Activated CD4-positive, alpha-beta T cell treated with anti-CD3 and anti-CD28 coated beads for 36 hours (primary cell): ENCODE results near the gene SDHAF1. TPM values are rescaled to one million over a fixed set of nuclear protein-coding genes. Genes with fewer than 3 reads are reported as not detected.
"Not testable (repeated sequence)": the region's sequence is repeated elsewhere in the genome, so short reads cannot be mapped to it uniquely, and the experiment has no call there.

ENCODE experiments used
- ATAC-seq: fragments of 200-7000 bp; cut with Tn5 transposase; one replicate; pipeline ENCODE4 v1.10.0; 2021; ENCODE audit warnings: mild to moderate bottlenecking, moderate library complexity
- CTCF ChIA-PET: fragments of 350-600 bp; sonication (Branson Sonifier 250); formaldehyde crosslinking; loops from one replicate; lab custom pipeline; 2021; ENCODE audit warnings: antibody characterized with exemption; lab: Charles Lee
- POLR2A ChIA-PET: fragments of 350-600 bp; sonication (Branson Sonifier 250); formaldehyde crosslinking; loops from one replicate; lab custom pipeline; 2021; ENCODE audit warnings: antibody characterized with exemption, inconsistent platforms; lab: Charles Lee
- DNase-seq: peaks from one replicate; pipeline ENCODE4 v3.0.0-alpha.2; 2020
- H3K27ac Mint-ChIP-seq: one replicate; pipeline ENCODE4 v1.8.0; 2021; ENCODE audit warnings: mixed read lengths
- H3K27me3 Mint-ChIP-seq: one replicate; pipeline ENCODE4 v1.8.0; 2021; ENCODE audit warnings: mixed read lengths
- H3K36me3 Mint-ChIP-seq: one replicate; pipeline ENCODE4 v1.8.0; 2021; ENCODE audit warnings: low read depth, mixed read lengths
- H3K4me1 Mint-ChIP-seq: one replicate; pipeline ENCODE4 v1.8.0; 2021; ENCODE audit warnings: mixed read lengths
- H3K4me3 Mint-ChIP-seq: one replicate; pipeline ENCODE4 v1.8.0; 2021; ENCODE audit warnings: mild to moderate bottlenecking, moderate library complexity, mixed read lengths
- H3K9me3 Mint-ChIP-seq: one replicate; pipeline ENCODE4 v1.8.0; 2021; ENCODE audit warnings: low read depth, mixed read lengths
- intact Hi-C, 2 experiments: fragments of 100-400 bp; cut with DNase I in 1 of 2; cut with micrococcal nuclease in 1 of 2; formaldehyde crosslinking; loops; one replicate each; pipeline versions ENCODE4 v1.14.2 to v1.15.1; 2022 to 2024; cut with DNase I, micrococcal nuclease
- total RNA-seq, 2 experiments: library from RNA; stranded (reverse); gene quantifications; one replicate each; pipeline ENCODE4 v1.2.3, GENCODE V29; 2021

SDHAF1 gene
- total RNA-seq, 2 experiments from 2014 or later: 16.0 to 19.2 TPM

DNA sequence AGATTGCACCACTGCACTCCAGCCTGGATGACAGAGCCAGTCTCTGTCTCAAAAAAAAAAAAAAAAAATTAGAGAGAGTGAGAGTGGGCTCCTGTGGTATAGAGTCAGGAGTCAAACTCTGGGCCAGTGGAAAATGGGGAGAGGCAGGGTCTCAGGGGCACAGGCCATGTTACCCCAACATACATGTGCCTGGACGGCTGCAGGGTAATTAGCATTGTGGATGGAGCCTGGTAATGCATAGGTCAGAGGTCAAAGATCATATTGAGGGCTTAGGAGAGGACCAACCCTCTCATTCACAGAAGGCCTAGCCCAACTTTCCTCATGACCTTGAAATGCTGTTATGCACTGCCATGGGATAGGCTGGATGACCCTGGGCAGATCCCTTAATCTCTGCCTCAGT lies 30.6 kb downstream of the SDHAF1 start:
- no peak overlapping the region for H3K27ac Mint-ChIP-seq
- CTCF ChIA-PET: interaction anchor here (0.7 kb wide), 1 partner anchor 29 kb away, joined by 4 read pairs; no protein-coding TSS in a partner anchor
- H3K4me1 Mint-ChIP-seq: no peaks in the 10 kb centered on the region

GRCh38 chr19:36026091-36026876 lies 31.3 kb downstream of the SDHAF1 start:
- Mint-ChIP-seq H3K9me3 (no peaks in the 10 kb centered on the region), H3K4me1 (no peaks in the 10 kb centered on the region), H3K27ac (no peak overlapping the region), H3K36me3 (peaks cover 26% of the 10 kb centered on the region), H3K27me3 (no peaks in the 10 kb centered on the region), H3K4me3 (no peak overlapping the region)
- CTCF ChIA-PET: interaction anchor here (0.7 kb wide), 1 partner anchor 28 kb away, joined by 4 read pairs; no protein-coding TSS in a partner anchor
- no peak for ATAC-seq
- DNase-seq: no peak
- POLR2A ChIA-PET: no interaction called here
- intact Hi-C loops: no loop called here

More for the DNA sequence above, 30.6 kb downstream of the SDHAF1 start:
- Mint-ChIP-seq H3K27me3 (no peaks in the 10 kb centered on the region), H3K4me3 (no peak overlapping the region), H3K36me3 (peaks cover 30% of the 10 kb centered on the region), H3K9me3 (no peaks in the 10 kb centered on the region)
- POLR2A ChIA-PET: no interaction called here
- intact Hi-C loops: no loop called here
- DNase-seq (no peak), ATAC-seq (no peak)

- intact Hi-C loops: no loop called here
- no peak for ATAC-seq
- no peak for DNase-seq
- Mint-ChIP-seq H3K36me3 (peaks cover 25% of the 10 kb centered on the region), H3K4me3 (no peak overlapping the region), H3K27me3 (no peaks in the 10 kb centered on the region), H3K9me3 (no peaks in the 10 kb centered on the region), H3K4me1 (peaks cover 5% of the 10 kb centered on the region), H3K27ac (no peak overlapping the region)
- ChIA-PET POLR2A (no interaction called here), CTCF (no interaction called here)
Observed at GRCh38 chr19:36027696-36028095, 32.7 kb downstream of the SDHAF1 start.

DNA sequence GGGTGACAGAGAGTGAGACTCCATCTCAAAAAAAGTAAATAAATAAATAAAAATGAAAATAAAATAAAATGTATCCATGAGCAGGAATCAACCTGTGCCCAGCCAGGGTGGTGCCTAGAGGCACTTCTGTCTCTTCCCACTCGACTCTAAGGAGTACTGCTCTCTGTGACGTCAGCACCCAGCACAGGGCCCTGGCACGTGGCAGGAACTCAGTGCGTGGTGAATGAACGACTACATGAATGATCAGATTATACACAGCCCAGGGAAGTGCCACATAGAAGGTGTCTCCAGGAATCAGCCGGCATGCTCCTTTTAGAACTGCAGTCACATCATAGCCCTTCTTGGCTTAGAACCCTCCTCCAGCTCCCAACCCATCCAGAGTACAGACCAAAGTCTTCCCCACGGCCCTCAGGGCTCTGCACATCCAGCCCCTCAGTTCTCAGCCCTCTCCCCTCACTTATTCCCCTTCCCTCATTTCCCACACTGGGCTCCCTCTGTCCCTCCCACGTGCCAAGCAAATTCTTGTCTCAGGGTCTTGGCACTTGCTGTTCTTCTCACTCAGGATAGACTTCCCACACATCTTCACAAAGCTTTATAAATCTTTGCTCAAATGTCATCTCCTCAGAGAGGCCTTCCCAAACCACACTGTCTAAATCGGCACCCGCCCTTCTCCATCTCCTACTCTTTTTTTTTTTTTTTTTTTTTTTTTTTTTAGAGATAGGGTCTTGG lies 33.5 kb downstream of the SDHAF1 start:
- no peak for ATAC-seq
- no peak for DNase-seq
- POLR2A ChIA-PET: interaction anchor here (0.6 kb wide), 1 partner anchor 266 kb away, joined by 7 read pairs; no protein-coding TSS in a partner anchor
- peaks cover 9% of the 10 kb centered on the region for H3K4me1 Mint-ChIP-seq
- CTCF ChIA-PET: no interaction called here
- intact Hi-C loops: no loop called here
- H3K9me3 Mint-ChIP-seq: no peaks in the 10 kb centered on the region
- no peak overlapping the region for H3K4me3 Mint-ChIP-seq
- H3K27ac Mint-ChIP-seq: no peak overlapping the region
- no peaks in the 10 kb centered on the region for H3K27me3 Mint-ChIP-seq
- H3K36me3 Mint-ChIP-seq: peaks cover 20% of the 10 kb centered on the region

DNA sequence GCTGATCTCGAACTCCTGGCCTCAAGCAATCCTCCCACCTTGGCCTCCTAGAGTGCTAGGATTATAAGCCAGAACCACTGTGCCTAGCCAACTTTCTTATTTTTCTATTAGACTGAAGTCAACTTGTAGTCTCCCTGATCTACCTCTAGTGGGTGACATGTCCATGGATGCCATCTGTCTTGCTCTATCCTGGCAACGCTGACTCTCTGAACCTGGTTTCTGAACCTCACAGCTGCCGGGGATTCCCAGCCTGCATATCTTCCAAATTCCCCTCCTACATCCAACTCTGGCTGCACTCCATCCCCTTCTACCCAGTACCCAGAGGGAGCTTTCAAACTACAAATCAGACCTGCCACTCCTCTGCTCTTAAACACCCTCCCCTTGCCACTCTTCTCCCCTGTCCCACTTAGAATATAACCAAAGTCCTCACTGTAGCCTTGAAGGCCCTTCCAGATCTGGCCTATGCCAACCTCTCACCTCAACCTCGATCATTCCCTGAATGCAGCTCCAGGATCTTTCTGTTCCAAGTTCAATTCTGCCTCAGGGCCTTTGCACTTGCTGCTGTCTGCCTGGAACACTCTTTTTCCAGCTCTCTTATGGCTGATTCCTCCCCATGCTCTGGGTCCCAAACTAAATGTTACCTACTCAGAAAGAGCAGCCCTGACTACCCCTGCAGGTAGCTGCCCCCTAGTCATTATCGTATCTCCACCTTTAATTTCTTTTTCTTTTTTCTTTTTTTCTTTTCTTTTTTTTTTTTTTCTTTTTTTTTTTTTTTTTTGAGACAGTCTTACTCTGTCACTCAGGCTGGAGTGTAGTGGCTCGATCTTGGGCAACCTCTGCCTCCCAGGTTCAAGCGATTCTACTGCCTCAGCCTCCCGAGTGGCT lies 35.5 kb downstream of the SDHAF1 start:
- H3K4me1 Mint-ChIP-seq: peaks cover 18% of the 10 kb centered on the region
- peaks cover 26% of the 10 kb centered on the region for H3K36me3 Mint-ChIP-seq
- ChIA-PET CTCF (no interaction called here), POLR2A (no interaction called here)
- no peak overlapping the region for H3K27ac Mint-ChIP-seq
- intact Hi-C loops: no loop called here
- ATAC-seq (no peak), DNase-seq (no peak)
- no peaks in the 10 kb centered on the region for H3K27me3 Mint-ChIP-seq
- H3K4me3 Mint-ChIP-seq: no peak overlapping the region
- H3K9me3 Mint-ChIP-seq: no peaks in the 10 kb centered on the region

DNA sequence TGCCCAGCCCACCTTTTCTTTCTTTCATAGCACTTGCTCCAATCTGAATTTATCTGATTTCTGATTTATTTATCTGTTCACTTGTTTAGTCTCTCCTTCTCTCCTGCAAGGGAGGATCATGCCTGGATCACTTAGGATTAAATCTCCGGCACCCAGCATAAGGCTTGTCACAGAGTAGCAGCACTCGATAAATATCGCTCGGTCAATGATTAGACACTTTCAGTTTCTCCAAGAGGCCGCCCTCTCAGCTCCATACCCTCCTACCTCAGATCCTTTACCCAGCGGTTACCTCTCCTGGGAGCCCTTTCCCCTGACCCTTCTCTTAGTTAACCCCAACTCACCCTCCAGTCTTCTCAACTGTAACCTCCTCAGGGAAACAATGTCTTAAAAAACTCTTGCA lies 36.3 kb downstream of the SDHAF1 start:
- ChIA-PET CTCF (no interaction called here), POLR2A (no interaction called here)
- intact Hi-C loops: no loop called here
- peaks cover 24% of the 10 kb centered on the region for H3K4me1 Mint-ChIP-seq
- DNase-seq (no peak), ATAC-seq (no peak)
- H3K27ac Mint-ChIP-seq: no peak overlapping the region
- no peaks in the 10 kb centered on the region for H3K27me3 Mint-ChIP-seq
- H3K9me3 Mint-ChIP-seq: no peaks in the 10 kb centered on the region
- no peak overlapping the region for H3K4me3 Mint-ChIP-seq
- H3K36me3 Mint-ChIP-seq: peaks cover 26% of the 10 kb centered on the region

DNA sequence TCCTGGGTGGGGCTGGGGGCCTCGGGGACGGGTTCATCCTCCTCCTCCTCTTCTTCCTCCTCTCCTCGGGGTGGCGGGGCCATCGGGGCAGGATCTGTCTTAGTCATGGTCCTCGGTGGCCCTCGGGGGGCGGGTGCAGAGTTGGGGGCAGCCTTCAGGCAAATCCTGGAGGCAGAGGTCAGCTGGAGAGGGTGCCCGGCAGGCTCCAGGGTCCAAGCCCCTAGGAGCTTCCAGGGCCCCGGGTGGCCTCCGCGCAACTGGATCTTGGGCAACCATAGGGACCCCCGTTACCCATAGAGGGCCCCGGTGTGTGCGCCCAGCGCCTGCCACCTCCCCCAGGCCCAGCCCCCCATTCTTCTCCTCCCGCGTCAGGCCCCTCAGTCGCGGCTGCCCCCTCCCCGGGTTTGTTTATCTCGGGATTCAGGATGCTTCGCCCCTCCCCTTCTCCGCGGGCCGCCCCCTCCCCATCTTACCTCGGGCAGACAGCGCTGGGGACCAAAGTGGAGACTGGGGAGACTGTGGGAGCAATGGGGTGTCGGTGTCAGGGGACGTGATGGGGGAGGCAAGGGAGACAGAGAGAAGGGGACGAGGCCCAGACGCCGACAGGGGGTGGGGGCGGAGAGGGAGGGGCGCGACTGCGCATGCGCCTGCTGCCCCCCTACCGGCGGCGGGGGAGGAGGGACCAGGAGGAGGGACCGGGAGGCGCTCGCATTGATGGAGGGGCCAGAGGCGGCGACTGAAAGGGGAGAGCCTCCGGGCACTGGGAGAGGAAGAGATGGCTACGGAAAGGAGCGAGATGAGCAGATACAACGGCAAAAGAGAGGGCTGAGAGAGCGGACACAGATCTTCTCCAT lies 37.5 kb downstream of the SDHAF1 start, which contains the start of gene CLIP3:
TSS of gene CLIP3 (minus strand) at position 623 of the 854 bp plus-strand sequence. CDS start at position 107, 516 bp downstream.
- Mint-ChIP-seq H3K4me1 (peaks cover 32% of the 10 kb centered on the region), H3K36me3 (peaks cover 24% of the 10 kb centered on the region), H3K9me3 (no peaks in the 10 kb centered on the region), H3K4me3 (peak within 1 kb of the TSS; percentile 32), H3K27me3 (no peaks in the 10 kb centered on the region), H3K27ac (no peak within 1 kb of the TSS)
- DNase-seq: peak; percentile 56
- ChIA-PET POLR2A (no interaction called here), CTCF (no interaction called here)
- peak; percentile 42 for ATAC-seq
- intact Hi-C loops: no loop called here

- no peaks in the 10 kb centered on the region for H3K27me3 Mint-ChIP-seq
- no peaks in the 10 kb centered on the region for H3K9me3 Mint-ChIP-seq
- no peak overlapping the region for H3K27ac Mint-ChIP-seq
- peaks cover 5% of the 10 kb centered on the region for H3K36me3 Mint-ChIP-seq
- ATAC-seq (no peak), DNase-seq (no peak)
- no peak overlapping the region for H3K4me3 Mint-ChIP-seq
- intact Hi-C loops: no loop called here
- H3K4me1 Mint-ChIP-seq: peaks cover 14% of the 10 kb centered on the region
- ChIA-PET CTCF (interaction anchor here (0.7 kb wide), 1 partner anchor 72 kb away, joined by 4 read pairs; no protein-coding TSS in a partner anchor), POLR2A (no interaction called here)
Observed at GRCh38 chr19:36040495-36040894, 45.5 kb downstream of the SDHAF1 start.

DNA sequence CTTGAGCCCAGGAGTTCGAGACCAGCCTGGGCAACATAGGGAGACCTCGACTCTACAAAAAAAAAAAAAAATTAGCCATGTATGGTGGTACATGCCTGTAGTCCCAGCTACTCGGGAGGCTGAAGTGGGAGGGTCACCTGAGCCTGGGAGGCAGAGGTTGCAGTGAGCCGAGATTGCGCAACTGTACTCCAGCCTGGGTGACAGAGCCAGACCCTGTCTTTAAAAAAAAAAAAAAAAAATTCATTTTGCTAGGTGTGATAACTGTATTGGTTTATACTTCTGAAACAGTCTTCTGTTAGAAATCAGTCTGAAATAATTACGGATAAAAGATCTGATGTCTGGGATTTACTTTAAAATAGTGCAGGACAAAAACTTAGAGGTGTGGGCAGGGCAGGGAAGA lies 46.1 kb downstream of the SDHAF1 start:
- ATAC-seq, H3K36me3 Mint-ChIP-seq, H3K4me3 Mint-ChIP-seq, H3K27ac Mint-ChIP-seq, intact Hi-C loops, DNase-seq, H3K27me3 Mint-ChIP-seq, H3K9me3 Mint-ChIP-seq, POLR2A ChIA-PET, H3K4me1 Mint-ChIP-seq: not testable (repeated sequence)
- CTCF ChIA-PET: interaction anchor here (0.7 kb wide), 1 partner anchor 72 kb away, joined by 4 read pairs; no protein-coding TSS in a partner anchor

DNA sequence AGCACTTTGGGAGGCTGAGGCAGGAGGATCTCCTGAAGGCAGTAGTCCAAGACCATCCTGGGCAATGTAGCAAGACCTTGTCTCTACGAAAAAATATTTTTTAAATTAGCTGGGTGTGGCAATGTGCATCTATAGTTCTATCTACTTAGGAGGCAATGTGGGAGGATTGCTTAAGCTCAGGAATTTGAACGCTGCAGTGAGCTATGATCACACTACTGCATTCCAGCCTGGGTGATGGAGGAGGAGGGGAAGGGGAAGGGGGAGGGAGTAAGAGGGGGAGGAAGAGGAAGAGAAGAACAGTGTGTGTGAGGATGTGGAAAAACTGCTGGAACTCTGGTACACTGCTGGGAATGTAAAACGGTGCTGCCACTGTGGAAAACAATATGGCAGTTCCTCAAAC lies 46.8 kb downstream of the SDHAF1 start:
- Mint-ChIP-seq H3K9me3 (no peaks in the 10 kb centered on the region), H3K27me3 (no peaks in the 10 kb centered on the region), H3K27ac (no peak overlapping the region), H3K4me3 (no peak overlapping the region), H3K36me3 (peaks cover 9% of the 10 kb centered on the region), H3K4me1 (peaks cover 5% of the 10 kb centered on the region)
- intact Hi-C loops: no loop called here
- ATAC-seq: no peak
- DNase-seq: no peak
- CTCF ChIA-PET: no interaction called here
- POLR2A ChIA-PET: no interaction called here
